ENCODE results near the gene TAS2R14.

- no peak for TF ChIP-seq CTCF (IDR thresholded peaks at IDR 0.05; ENCODE audit: poor library complexity)
- TF ChIP-seq EZH2phosphoT487 (IDR thresholded peaks at IDR 0.05; ENCODE audit: low read depth, severe bottlenecking, unreplicated experiment), result no peak
- no peak for TF ChIP-seq EZH2 (IDR thresholded peaks at IDR 0.05; ENCODE audit: borderline replicate concordance)
Observed at GRCh38 chr12:10941916-10942607, 3.0 kb upstream of the TAS2R14 start.

Data from hepatocyte (in vitro differentiated cells).